Measurements from ENCODE around the gene WDR75.
"Not testable (repeated sequence)": the region's sequence is repeated elsewhere in the genome, so short reads cannot be mapped to it uniquely, and the experiment has no call there.

GRCh38 chr2:189430448-189430847, 10.8 kb upstream of the WDR75 start:
- TF ChIP-seq SSRP1 (CRISPR knock-in tag; IDR thresholded peaks at IDR 0.05); HOMEZ (CRISPR knock-in tag; IDR thresholded peaks at IDR 0.05; ENCODE audit: low read depth); RFX3 (CRISPR knock-in tag; IDR thresholded peaks at IDR 0.05): not testable (repeated sequence)
- TF ChIP-seq, protein P1, sequence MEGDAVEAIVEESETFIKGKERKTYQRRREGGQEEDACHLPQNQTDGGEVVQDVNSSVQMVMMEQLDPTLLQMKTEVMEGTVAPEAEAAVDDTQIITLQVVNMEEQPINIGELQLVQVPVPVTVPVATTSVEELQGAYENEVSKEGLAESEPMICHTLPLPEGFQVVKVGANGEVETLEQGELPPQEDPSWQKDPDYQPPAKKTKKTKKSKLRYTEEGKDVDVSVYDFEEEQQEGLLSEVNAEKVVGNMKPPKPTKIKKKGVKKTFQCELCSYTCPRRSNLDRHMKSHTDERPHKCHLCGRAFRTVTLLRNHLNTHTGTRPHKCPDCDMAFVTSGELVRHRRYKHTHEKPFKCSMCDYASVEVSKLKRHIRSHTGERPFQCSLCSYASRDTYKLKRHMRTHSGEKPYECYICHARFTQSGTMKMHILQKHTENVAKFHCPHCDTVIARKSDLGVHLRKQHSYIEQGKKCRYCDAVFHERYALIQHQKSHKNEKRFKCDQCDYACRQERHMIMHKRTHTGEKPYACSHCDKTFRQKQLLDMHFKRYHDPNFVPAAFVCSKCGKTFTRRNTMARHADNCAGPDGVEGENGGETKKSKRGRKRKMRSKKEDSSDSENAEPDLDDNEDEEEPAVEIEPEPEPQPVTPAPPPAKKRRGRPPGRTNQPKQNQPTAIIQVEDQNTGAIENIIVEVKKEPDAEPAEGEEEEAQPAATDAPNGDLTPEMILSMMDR (CRISPR knock-in tag; IDR thresholded peaks at IDR 0.05), result not testable (repeated sequence)
